Neural progenitor cell (in vitro differentiated cells): ENCODE data around the gene SLC6A4.

Experiments used
- CTCF ChIP-seq: fragments of 200-600 bp; sonication (generic); IDR thresholded peaks from 2 replicates; pipeline ENCODE4 v1.5.1; 2017; ENCODE audit warnings: antibody characterized with exemption, mild to moderate bottlenecking
- EZH2 ChIP-seq: fragments of 200-600 bp; sonication (generic); IDR thresholded peaks from 2 replicates; pipeline ENCODE4 v1.6.1; 2017; ENCODE audit warnings: antibody characterized with exemption, mild to moderate bottlenecking, moderate library complexity
- EZH2phosphoT487 ChIP-seq: fragments of 200-600 bp; sonication (generic); IDR thresholded peaks from 2 replicates; pipeline ENCODE4 v1.6.1; 2017; ENCODE audit warnings: antibody characterized with exemption

- no peak for TF ChIP-seq EZH2
- no peak for TF ChIP-seq CTCF
- TF ChIP-seq EZH2phosphoT487: no peak
Observed at GRCh38 chr17:30196504-30196903, 39.0 kb downstream of the SLC6A4 start.
